Thyroid gland (tissue), 4 donors: ENCODE measurements around the gene PSD4. TPM values are rescaled to one million over a fixed set of nuclear protein-coding genes. Genes with fewer than 3 reads are reported as not detected.
A peak's percentile ranks its signal among the peaks of the same experiment; 100 is the strongest.

ENCODE experiments used
- DNase-seq, 2 donors: peaks; one replicate each; pipeline ENCODE4 v3.0.0-alpha.2; 2019
- H3K27ac ChIP-seq, 3 donors: fragments of 200-600 bp; sonication (generic); 1 replicate in 2 of 3; 2 replicates in 1 of 3; pipeline ENCODE4 v1.5.1; 2016 to 2019; ENCODE audit warnings: mild to moderate bottlenecking in 1 of 3, moderate library complexity in 1 of 3
- H3K27me3 ChIP-seq: fragments of 200-600 bp; sonication (generic); one replicate; pipeline ENCODE4 v1.5.1; 2019
- H3K36me3 ChIP-seq, 2 donors: fragments of 200-600 bp; sonication (generic); one replicate each; pipeline ENCODE4 v1.5.1; 2016 to 2019
- H3K4me1 ChIP-seq, 2 donors: fragments of 200-600 bp; sonication (generic); one replicate each; pipeline ENCODE4 v1.5.1; 2017 to 2019
- H3K4me3 ChIP-seq, 3 donors: fragments of 200-600 bp; sonication (generic); replicated peaks in 1 of 3; 1 replicate in 2 of 3; 2 replicates in 1 of 3; pipeline ENCODE4 v1.5.1; 2016; ENCODE audit warnings: mild to moderate bottlenecking in 1 of 3
- H3K9me3 ChIP-seq: fragments of 200-600 bp; sonication (generic); one replicate; pipeline ENCODE4 v1.5.1; 2017
- POLR2A ChIP-seq, 2 donors: fragments of 450-650 bp; IDR thresholded peaks; one replicate each; pipeline ENCODE4 v1.6.1; 2017; ENCODE audit warnings: antibody characterized with exemption in 2 of 2, mild to moderate bottlenecking in 2 of 2, moderate library complexity in 1 of 2
- WGBS, 2 donors: methylation state at CpG; one replicate each; pipeline ENCODE4 v1.1.5; 2017; 5-methylcytosine and 5-hydroxymethylcytosine counted together
- intact Hi-C: fragments of 100-400 bp; cut with DNase I; formaldehyde crosslinking; loops from one replicate; pipeline ENCODE4 v1.15.1; 2023
- total RNA-seq, 4 donors: library from RNA; depleted of rRNA; stranded (reverse); fragments of >200 nt; gene quantifications; one replicate each; pipeline ENCODE4 v1.2.3, GENCODE V29; 2016
- TF ChIP-seq, protein P1 (sequence below), 6 experiments: fragments of 200-600 bp in 3 of 6; fragments of 450-650 bp in 3 of 6; sonication (generic) in 3 of 6; IDR thresholded peaks; one replicate each; pipeline ENCODE4 v1.5.1; 2016 to 2019; ENCODE audit warnings: antibody characterized with exemption in 6 of 6, mild to moderate bottlenecking in 2 of 6, inconsistent platforms in 1 of 6, moderate library complexity in 1 of 6

The PSD4 gene
- total RNA-seq, 4 donors from 2014 or later: 63.7 to 136 (median 111) TPM

DNA sequence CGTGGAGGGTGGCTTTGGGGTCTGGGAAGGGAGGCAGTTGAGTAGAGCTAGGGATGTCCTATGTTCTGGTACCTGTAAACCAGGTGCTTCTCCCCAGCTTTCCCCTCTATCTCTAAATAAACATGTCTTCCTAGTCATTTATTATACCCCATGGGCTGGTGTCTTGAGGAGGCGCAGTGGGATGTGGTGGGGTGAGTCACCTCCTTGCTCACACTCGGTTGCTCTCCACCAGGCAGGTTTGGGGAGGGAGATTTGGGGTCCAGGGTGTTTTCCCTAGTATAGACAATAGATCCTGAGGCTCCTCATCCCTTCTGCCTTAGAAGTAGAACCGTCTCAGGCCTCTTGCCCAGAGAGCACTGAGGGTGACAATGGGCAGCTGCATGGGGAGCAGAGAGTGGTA is 5.1 kb downstream of the PSD4 start:
- Histone ChIP-seq H3K9me3 (no peaks in the 10 kb centered on the region), H3K27me3 (no peaks in the 10 kb centered on the region), H3K36me3 (no peaks in the 10 kb centered on the region), H3K4me1 (peaks cover 46 to 82% of the 10 kb centered on the region in 2 donors), H3K4me3 (no peak overlapping the region), H3K27ac (peak overlapping the region; percentile 6 to 95 (median 91))
- intact Hi-C loops: no loop called here
- DNase-seq: no peak
- TF ChIP-seq, protein P1, sequence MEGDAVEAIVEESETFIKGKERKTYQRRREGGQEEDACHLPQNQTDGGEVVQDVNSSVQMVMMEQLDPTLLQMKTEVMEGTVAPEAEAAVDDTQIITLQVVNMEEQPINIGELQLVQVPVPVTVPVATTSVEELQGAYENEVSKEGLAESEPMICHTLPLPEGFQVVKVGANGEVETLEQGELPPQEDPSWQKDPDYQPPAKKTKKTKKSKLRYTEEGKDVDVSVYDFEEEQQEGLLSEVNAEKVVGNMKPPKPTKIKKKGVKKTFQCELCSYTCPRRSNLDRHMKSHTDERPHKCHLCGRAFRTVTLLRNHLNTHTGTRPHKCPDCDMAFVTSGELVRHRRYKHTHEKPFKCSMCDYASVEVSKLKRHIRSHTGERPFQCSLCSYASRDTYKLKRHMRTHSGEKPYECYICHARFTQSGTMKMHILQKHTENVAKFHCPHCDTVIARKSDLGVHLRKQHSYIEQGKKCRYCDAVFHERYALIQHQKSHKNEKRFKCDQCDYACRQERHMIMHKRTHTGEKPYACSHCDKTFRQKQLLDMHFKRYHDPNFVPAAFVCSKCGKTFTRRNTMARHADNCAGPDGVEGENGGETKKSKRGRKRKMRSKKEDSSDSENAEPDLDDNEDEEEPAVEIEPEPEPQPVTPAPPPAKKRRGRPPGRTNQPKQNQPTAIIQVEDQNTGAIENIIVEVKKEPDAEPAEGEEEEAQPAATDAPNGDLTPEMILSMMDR (IDR thresholded peaks at IDR 0.05): no peak
- TF ChIP-seq POLR2A (IDR thresholded peaks at IDR 0.05): no peak
- 88 to 91% methylated on average over 4 of the region's 4 CpGs for WGBS, 2 donors

DNA sequence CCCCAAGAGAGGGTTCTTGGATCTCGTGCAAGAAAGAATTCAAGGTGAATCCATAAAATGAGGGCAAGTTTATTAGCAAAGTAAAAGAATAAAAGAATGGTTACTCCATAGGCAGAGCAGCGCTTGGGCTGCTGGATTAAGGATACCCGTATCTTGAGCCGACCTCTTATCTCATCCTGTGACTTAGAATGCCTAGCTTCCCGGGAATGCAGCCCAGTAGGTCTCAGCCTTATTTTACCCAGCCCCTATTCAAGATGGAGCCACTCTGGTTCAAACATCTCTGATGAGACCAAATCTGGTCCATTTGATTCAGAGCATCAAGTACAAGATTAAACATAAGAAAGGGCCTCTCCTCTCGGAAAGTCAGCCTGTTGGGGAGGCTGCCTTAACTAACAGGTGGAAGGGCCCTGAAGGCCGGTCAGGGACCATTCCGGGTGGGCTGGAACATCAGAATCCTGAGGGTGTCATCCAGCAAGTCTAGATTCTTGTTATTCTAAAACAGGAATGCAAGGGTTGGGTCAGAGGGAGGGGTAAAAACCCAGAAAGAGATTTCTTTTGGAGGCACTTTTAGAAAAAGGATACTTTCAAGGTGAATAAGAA is 5.8 kb downstream of the PSD4 start:
- 92 to 93% methylated on average over 8 of the region's 8 CpGs for WGBS, 2 donors
- H3K27me3 ChIP-seq: no peaks in the 10 kb centered on the region
- intact Hi-C loops: no loop called here

DNA sequence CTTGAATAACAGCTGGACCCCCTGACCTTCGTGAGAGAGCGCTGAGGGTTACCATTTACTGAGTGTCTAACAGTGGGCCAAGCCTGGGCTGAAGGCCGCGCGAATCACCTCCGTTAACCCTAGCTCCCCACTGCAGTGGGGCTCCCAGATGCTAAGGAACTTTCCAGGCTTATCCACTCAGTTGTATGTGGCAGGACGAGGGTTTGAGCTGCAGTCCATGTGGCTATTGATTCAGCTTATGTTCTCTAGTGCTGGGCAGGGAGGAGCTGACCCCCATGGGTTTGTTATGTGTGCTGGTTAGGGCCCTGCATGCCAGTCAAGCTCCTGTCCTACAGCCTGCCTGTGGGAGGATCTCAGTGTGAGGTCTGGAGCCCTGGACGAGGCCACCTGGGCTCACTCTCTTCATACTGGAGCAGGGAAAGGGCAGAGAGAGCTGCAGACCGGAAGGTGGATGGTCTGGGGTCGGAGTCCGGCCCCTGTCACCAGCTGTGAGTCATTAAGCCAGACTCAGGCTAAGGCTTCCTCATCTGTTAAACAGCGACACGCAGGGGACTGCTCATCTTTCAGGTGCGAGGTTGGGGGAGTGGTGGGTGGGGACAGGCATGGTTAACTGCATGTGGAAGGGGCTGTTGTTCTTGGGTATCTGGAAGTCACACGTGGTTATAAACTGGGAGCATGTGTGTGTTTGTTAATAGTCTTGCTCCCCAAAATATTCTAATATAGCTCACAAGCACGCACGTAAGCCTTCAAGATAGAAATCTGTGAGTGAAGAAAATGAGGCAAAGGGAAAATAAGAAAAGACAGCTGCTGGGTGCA is 6.6 kb downstream of the PSD4 start:
- DNase-seq: no peak
- intact Hi-C loops: no loop called here
- peak overlapping the region; percentile 56 to 91 (median 87) for H3K27ac ChIP-seq
- H3K4me3 ChIP-seq: no peak overlapping the region
- H3K27me3 ChIP-seq: no peaks in the 10 kb centered on the region
- TF ChIP-seq, protein P1 (IDR thresholded peaks at IDR 0.05): no peak
- no peak for TF ChIP-seq POLR2A (IDR thresholded peaks at IDR 0.05)
- no peaks in the 10 kb centered on the region for H3K9me3 ChIP-seq
- peaks cover 51 to 79% of the 10 kb centered on the region in 2 donors for H3K4me1 ChIP-seq
- WGBS, 2 donors: 83 to 84% methylated on average over 15 to 16 of the region's 17 CpGs
- H3K36me3 ChIP-seq: no peaks in the 10 kb centered on the region

More for the DNA sequence above, 5.8 kb downstream of the PSD4 start:
- H3K4me3 ChIP-seq: no peak overlapping the region
- H3K27ac ChIP-seq: peak overlapping the region; percentile 14 to 95 (median 91)
- no peak for TF ChIP-seq POLR2A (IDR thresholded peaks at IDR 0.05)
- TF ChIP-seq, protein P1 (IDR thresholded peaks at IDR 0.05): no peak
- H3K36me3 ChIP-seq: no peaks in the 10 kb centered on the region
- H3K9me3 ChIP-seq: no peaks in the 10 kb centered on the region
- DNase-seq: no peak
- peaks cover 46 to 82% of the 10 kb centered on the region in 2 donors for H3K4me1 ChIP-seq

DNA sequence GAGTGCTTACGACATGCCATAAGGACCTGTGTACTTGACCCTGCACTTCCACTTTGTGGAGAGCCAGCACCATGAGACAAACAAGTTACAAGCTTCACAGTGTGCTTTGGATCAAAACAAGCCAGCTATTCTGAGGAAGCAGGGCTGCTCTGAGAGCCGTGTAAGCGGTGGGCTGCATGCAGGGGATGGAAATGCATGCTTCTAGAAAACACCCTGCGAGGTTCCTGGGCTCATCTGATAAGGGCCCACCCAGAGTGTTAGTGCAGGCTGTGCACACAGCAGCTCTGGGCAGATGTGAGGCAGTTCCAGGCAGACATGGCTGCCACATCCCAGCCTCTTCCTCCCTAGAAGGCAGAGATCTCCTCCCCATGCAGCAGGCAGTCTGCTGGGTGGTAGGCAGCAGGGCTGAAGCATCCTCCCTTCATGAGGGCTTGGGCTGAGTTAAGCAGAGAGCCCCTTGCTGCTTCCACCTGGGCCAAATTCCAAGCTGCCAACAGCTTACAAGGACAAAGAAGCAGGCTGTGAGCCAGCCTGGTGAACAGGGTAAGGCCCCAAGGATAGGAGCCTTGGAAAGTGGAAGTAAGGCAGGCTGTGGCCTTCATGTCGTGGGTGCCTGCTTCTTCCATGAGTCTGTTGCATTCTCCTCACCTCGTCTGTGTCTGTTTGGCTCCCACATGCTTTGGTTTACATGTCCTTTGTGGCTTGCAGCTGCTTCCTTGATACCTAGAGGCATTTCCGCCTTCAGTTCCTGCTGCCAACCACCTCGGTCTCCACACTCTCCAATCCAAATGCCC is 7.7 kb downstream of the PSD4 start:
- Histone ChIP-seq H3K4me1 (peaks cover 46 to 82% of the 10 kb centered on the region in 2 donors), H3K27ac (peak overlapping the region; percentile 56 to 91 (median 87)), H3K9me3 (no peaks in the 10 kb centered on the region), H3K4me3 (no peak overlapping the region), H3K27me3 (no peaks in the 10 kb centered on the region), H3K36me3 (no peaks in the 10 kb centered on the region)
- intact Hi-C loops: no loop called here
- 33 to 35% methylated on average over 8 of the region's 8 CpGs for WGBS, 2 donors
- peak in 1 of 2 donors; percentile 30 for TF ChIP-seq POLR2A (IDR thresholded peaks at IDR 0.05)
- TF ChIP-seq, protein P1 (IDR thresholded peaks at IDR 0.05): no peak
- peak; percentile 80 to 83 for DNase-seq
